Smooth muscle cell (in vitro differentiated cells): ENCODE measurements around the gene TANC1. TPM values are rescaled to one million over a fixed set of nuclear protein-coding genes. Genes with fewer than 3 reads are reported as not detected.
A peak's percentile ranks its signal among the peaks of the same experiment; 100 is the strongest.

Experiments used
- DNase-seq: peaks from one replicate; lab custom pipeline; 2025; ENCODE audit not compliant: unreplicated experiment; lab: John Stamatoyannopoulos, UW
- H2AFZ ChIP-seq: fragments of 200-600 bp; sonication (generic); 2 replicates; pipeline ENCODE4 v1.6.0; 2016; ENCODE audit warnings: antibody characterized with exemption, low read depth, mild to moderate bottlenecking
- H3F3A ChIP-seq: fragments of 200-600 bp; sonication (generic); 2 replicates; pipeline ENCODE4 v1.6.0; 2017; ENCODE audit warnings: antibody characterized with exemption, low read depth
- H3K27ac ChIP-seq: fragments of 200-600 bp; sonication (generic); 2 replicates; pipeline ENCODE4 v1.5.1; 2016; ENCODE audit warnings: low read depth, mild to moderate bottlenecking
- H3K27me3 ChIP-seq: fragments of 200-600 bp; sonication (generic); 2 replicates; pipeline ENCODE4 v1.6.1; 2016; ENCODE audit warnings: low read depth, mild to moderate bottlenecking
- H3K36me3 ChIP-seq: fragments of 200-600 bp; sonication (generic); 2 replicates; pipeline ENCODE4 v1.5.1; 2016; ENCODE audit warnings: low read depth
- H3K4me1 ChIP-seq: fragments of 200-600 bp; sonication (generic); 2 replicates; pipeline ENCODE4 v1.5.1; 2016; ENCODE audit warnings: low read depth
- H3K4me2 ChIP-seq: fragments of 200-600 bp; sonication (generic); 2 replicates; pipeline ENCODE4 v1.6.0; 2016; ENCODE audit warnings: mild to moderate bottlenecking
- H3K4me3 ChIP-seq: fragments of 200-600 bp; sonication (generic); 2 replicates; pipeline ENCODE4 v1.5.1; 2016; ENCODE audit warnings: mild to moderate bottlenecking
- H3K79me2 ChIP-seq: fragments of 200-600 bp; sonication (generic); 2 replicates; pipeline ENCODE4 v1.6.0; 2016; ENCODE audit warnings: low read depth, mild to moderate bottlenecking
- H3K9ac ChIP-seq: fragments of 200-600 bp; sonication (generic); 2 replicates; pipeline ENCODE4 v1.6.0; 2016; ENCODE audit warnings: low read depth
- H3K9me3 ChIP-seq: fragments of 200-600 bp; sonication (generic); replicated peaks from 2 replicates; pipeline ENCODE4 v1.5.1; 2016; ENCODE audit warnings: low read depth
- H4K20me1 ChIP-seq: fragments of 200-600 bp; sonication (generic); 2 replicates; pipeline ENCODE4 v1.6.0; 2016; ENCODE audit warnings: low read depth
- CTCF ChIP-seq: fragments of 200-600 bp; sonication (generic); IDR thresholded peaks from 2 replicates; pipeline ENCODE4 v1.5.1; 2017; ENCODE audit warnings: borderline replicate concordance, mild to moderate bottlenecking, antibody characterized with exemption; ENCODE audit not compliant: insufficient read depth, poor library complexity, severe bottlenecking
- WGBS: methylation state at CpG from one replicate; pipeline ENCODE4 v1.1.7; 2016; ENCODE audit warnings: low lambda C conversion rate; 5-methylcytosine and 5-hydroxymethylcytosine counted together
- polyA plus RNA-seq: library from polyadenylated mRNA; unstranded; fragments of >200 nt; fragmentation: Nextera tagmentation; extraction: Ambion mirVana; gene quantifications from 2 replicates; pipeline ENCODE4 v1.2.1, GENCODE V29; 2016
- total RNA-seq: library from RNA; depleted of rRNA; stranded (reverse); fragments of >200 nt; gene quantifications from 2 replicates; pipeline ENCODE4 v1.2.3, GENCODE V29; 2014

Gene TANC1
- total and polyA plus RNA-seq, 2 experiments from 2014 or later, result 9.1 to 30.8 TPM

- no peak for DNase-seq
- peaks cover 5% of the 10 kb centered on the region for H3K4me1 ChIP-seq
- H4K20me1 ChIP-seq, result peaks cover 8% of the 10 kb centered on the region
- peak overlapping the region; percentile 45 for H3K4me2 ChIP-seq
- peak overlapping the region; percentile 13 for H3K27ac ChIP-seq
- peaks cover 21% of the 10 kb centered on the region for H3K79me2 ChIP-seq
- H2AFZ ChIP-seq, result no peak overlapping the region
- no peak for TF ChIP-seq CTCF
- H3K9ac ChIP-seq, result no peak overlapping the region
- H3K27me3 ChIP-seq, result no peaks in the 10 kb centered on the region
- WGBS, result 94% methylated on average over 1 of the region's 1 CpG
- no peak overlapping the region for H3K4me3 ChIP-seq
- no peaks in the 10 kb centered on the region for H3K36me3 ChIP-seq
- no peaks in the 10 kb centered on the region for H3K9me3 ChIP-seq
- peaks cover 2% of the 10 kb centered on the region for H3F3A ChIP-seq
Observed at GRCh38 chr2:159075727-159076126, 107.3 kb downstream of the TANC1 start.

GRCh38 chr2:159076241-159076640 is 107.8 kb downstream of the TANC1 start:
- 72% methylated on average over 2 of the region's 2 CpGs for WGBS
- DNase-seq, result no peak

GRCh38 chr2:159077869-159078268 is 109.4 kb downstream of the TANC1 start:
- no peak for TF ChIP-seq CTCF
- no peaks in the 10 kb centered on the region for H3K27me3 ChIP-seq
- H3K27ac ChIP-seq, result no peak overlapping the region
- H3K36me3 ChIP-seq, result no peaks in the 10 kb centered on the region
- H3K9me3 ChIP-seq, result no peaks in the 10 kb centered on the region
- H3K79me2 ChIP-seq, result peaks cover 21% of the 10 kb centered on the region
- no peak overlapping the region for H2AFZ ChIP-seq
- H3K4me2 ChIP-seq, result no peak overlapping the region
- no peak overlapping the region for H3K9ac ChIP-seq
- no peaks in the 10 kb centered on the region for H3K4me1 ChIP-seq
- no peak for DNase-seq
- peaks cover 8% of the 10 kb centered on the region for H4K20me1 ChIP-seq
- no peak overlapping the region for H3K4me3 ChIP-seq
- no peaks in the 10 kb centered on the region for H3F3A ChIP-seq

More at GRCh38 chr2:159076241-159076640, 107.8 kb downstream of the TANC1 start:
- Histone ChIP-seq H3K9me3 (no peaks in the 10 kb centered on the region), H3K27me3 (no peaks in the 10 kb centered on the region), H3K4me2 (peak overlapping the region; percentile 45), H4K20me1 (peaks cover 8% of the 10 kb centered on the region), H3K79me2 (peaks cover 21% of the 10 kb centered on the region), H3K9ac (no peak overlapping the region), H2AFZ (no peak overlapping the region), H3K4me1 (peaks cover 5% of the 10 kb centered on the region), H3K4me3 (no peak overlapping the region), H3K36me3 (no peaks in the 10 kb centered on the region), H3F3A (no peaks in the 10 kb centered on the region), H3K27ac (peak overlapping the region; percentile 13)
- TF ChIP-seq CTCF, result no peak

- Histone ChIP-seq H2AFZ (no peak overlapping the region), H3K4me3 (no peak overlapping the region), H3K9ac (no peak overlapping the region), H3F3A (no peaks in the 10 kb centered on the region), H3K4me1 (no peaks in the 10 kb centered on the region), H4K20me1 (peaks cover 8% of the 10 kb centered on the region), H3K9me3 (no peaks in the 10 kb centered on the region), H3K36me3 (no peaks in the 10 kb centered on the region), H3K27me3 (no peaks in the 10 kb centered on the region), H3K4me2 (no peak overlapping the region), H3K79me2 (peaks cover 21% of the 10 kb centered on the region), H3K27ac (no peak overlapping the region)
- DNase-seq, result no peak
- WGBS, result 96% methylated on average over 1 of the region's 1 CpG
- no peak for TF ChIP-seq CTCF
Observed at GRCh38 chr2:159078443-159078842, 110.0 kb downstream of the TANC1 start.
